K562 (cell line): Measurements from ENCODE around the gene VAC14. TPM values are rescaled to one million over a fixed set of nuclear protein-coding genes. Genes with fewer than 3 reads are reported as not detected.

Source experiments
- ATAC-seq: fragments of 200-7000 bp; cut with Tn5 transposase; 3 replicates; pipeline ENCODE4 v1.9.1; 2020; ENCODE audit warnings: moderate library complexity
- BruUV-seq: library from RNA; stranded (reverse); fragments of 400-500 nt; replicated peaks from 2 replicates; lab custom pipeline; 2021; lab: Mats Ljungman, UMichigan
- CTCF ChIA-PET: fragments of 300-600 bp; formaldehyde crosslinking; extraction: SDS; loops from one replicate; lab custom pipeline; 2021; ENCODE audit warnings: low intra/inter-chr PET ratio; lab: Yijun Ruan, JAX
- POLR2A ChIA-PET: fragments of 300-600, 350-650 bp; sonication (Branson Sonifier 250); formaldehyde crosslinking; extraction: SDS; loops from one replicate; lab custom pipeline; 2021; ENCODE audit warnings: antibody characterized with exemption, inconsistent platforms; lab: Yijun Ruan, JAX
- DNase-seq, 4 experiments: peaks; one replicate each; pipeline versions ENCODE4 v3.0.0 to v3.0.0-alpha.2; 2011 to 2018; ENCODE audit warnings: low spot score in 3 of 4, mixed read lengths in 3 of 4; ENCODE audit errors: extremely low read depth in 1 of 4
- FAIRE-seq: peaks from 2 replicates; lab custom pipeline; 2011; peaks lifted over from hg19 to GRCh38; lab: Jason Lieb, UNC
- H2AFZ ChIP-seq: 2 replicates; pipeline ENCODE4 v1.6.0; 2011; ENCODE audit warnings: low read depth, low read length, control low read depth, inconsistent platforms
- H3K27ac ChIP-seq: fragments of 200-600 bp; 3 replicates; pipeline ENCODE4 v1.8.0; 2011; ENCODE audit warnings: low read depth, mild to moderate bottlenecking, control low read depth, inconsistent platforms, low read length, moderate library complexity, mixed read lengths; ENCODE audit errors: extremely low read depth
- H3K27me3 ChIP-seq, 2 experiments: fragments of 300-600 bp in 1 of 2; 2 replicates in 1 of 2; 3 replicates in 1 of 2; pipeline versions ENCODE4 v1.6.0 to v1.8.0; 2011; ENCODE audit warnings: inconsistent platforms in 2 of 2, low read length in 2 of 2, mild to moderate bottlenecking in 1 of 2, mixed read lengths in 1 of 2, moderate library complexity in 1 of 2; ENCODE audit not compliant: control insufficient read depth in 2 of 2, insufficient read depth in 2 of 2
- H3K36me3 ChIP-seq: fragments of 300-600 bp; 3 replicates; pipeline ENCODE4 v1.8.0; 2011; ENCODE audit warnings: mild to moderate bottlenecking, low read length, inconsistent platforms; ENCODE audit not compliant: control insufficient read depth, insufficient read depth
- H3K4me1 ChIP-seq, 2 experiments: fragments of 200-600 bp in 1 of 2; replicated peaks in 1 of 2; 2 replicates in 1 of 2; 3 replicates in 1 of 2; pipeline versions ENCODE4 v1.5.1 to v1.8.0; 2011; ENCODE audit warnings: inconsistent platforms in 2 of 2, low read length in 2 of 2, mild to moderate bottlenecking in 1 of 2, mixed read lengths in 1 of 2, moderate library complexity in 1 of 2; ENCODE audit not compliant: control insufficient read depth in 2 of 2, insufficient read depth in 2 of 2
- H3K4me2 ChIP-seq: 2 replicates; pipeline ENCODE4 v1.6.1; 2011; ENCODE audit warnings: low read length, control low read depth, inconsistent platforms, mixed read lengths; ENCODE audit not compliant: insufficient read depth
- H3K4me3 ChIP-seq: fragments of 200-600 bp; sonication (generic), shearing (Covaris generic); 2 replicates; pipeline ENCODE4 v1.5.1; 2016; ENCODE audit warnings: control low read depth, inconsistent platforms
- H3K79me2 ChIP-seq: fragments of 200-600 bp; 3 replicates; pipeline ENCODE4 v1.8.0; 2011; ENCODE audit warnings: low read length, inconsistent platforms; ENCODE audit not compliant: control insufficient read depth, insufficient read depth
- H3K9ac ChIP-seq, 2 experiments: 2 replicates each; pipeline versions ENCODE4 v1.6.0 to v1.6.1; 2011; ENCODE audit warnings: low read depth in 2 of 2, low read length in 2 of 2, control low read depth in 1 of 2, inconsistent platforms in 1 of 2, mild to moderate bottlenecking in 1 of 2, mixed read lengths in 1 of 2; ENCODE audit not compliant: insufficient read depth in 1 of 2
- H3K9me1 ChIP-seq: one replicate; pipeline ENCODE4 v1.6.0; 2011; ENCODE audit warnings: inconsistent platforms, mild to moderate bottlenecking, low read length, moderate library complexity; ENCODE audit not compliant: control insufficient read depth, insufficient read depth
- H3K9me3 ChIP-seq: replicated peaks from 2 replicates; pipeline ENCODE4 v1.5.1; 2011; ENCODE audit warnings: low read depth, low read length, inconsistent platforms; ENCODE audit not compliant: control insufficient read depth, insufficient read depth
- H4K20me1 ChIP-seq: replicated peaks from 2 replicates; pipeline ENCODE4 v1.6.1; 2011; ENCODE audit warnings: low read length, inconsistent platforms, mixed read lengths; ENCODE audit not compliant: control insufficient read depth, insufficient read depth
- ELK1 ChIP-seq: sonication (generic); formaldehyde crosslinking; IDR thresholded peaks from 2 replicates; pipeline ENCODE4 v1.8.1; 2022; ENCODE audit warnings: missing genetic modification reagents
- ETV1 ChIP-seq: fragments of 450-650 bp; conservative IDR thresholded peaks from 2 replicates; pipeline ENCODE4 v1.6.1; 2016; ENCODE audit warnings: missing genetic modification characterization, control low read depth, low read depth, missing compliant biosample characterization
- ETV6 ChIP-seq, 3 experiments: fragments of 150-350 bp in 1 of 3; sonication (generic) in 1 of 3; formaldehyde crosslinking in 1 of 3; IDR thresholded peaks; 2 replicates each; pipeline versions ENCODE4 v1.6.1 to v1.8.0; 2014 to 2022; ENCODE audit warnings: borderline replicate concordance in 2 of 3, low read depth in 2 of 3, antibody characterized with exemption in 1 of 3, low read length in 1 of 3, mild to moderate bottlenecking in 1 of 3, missing genetic modification reagents in 1 of 3
- FOSL1 ChIP-seq: fragments of 200-800 bp; sonication (Bioruptor generic); conservative IDR thresholded peaks from 2 replicates; pipeline ENCODE4 v1.6.1; 2016; ENCODE audit warnings: missing genetic modification characterization, missing compliant biosample characterization
- GTF2A2 ChIP-seq: IDR thresholded peaks from 2 replicates; pipeline ENCODE4 v1.6.1; 2016; ENCODE audit warnings: mild to moderate bottlenecking, missing genetic modification characterization, missing compliant biosample characterization
- HNRNPK ChIP-seq: fragments of 200-400 bp; formaldehyde crosslinking; IDR thresholded peaks from one replicate; pipeline ENCODE4 v1.6.1; 2018; ENCODE audit warnings: mild to moderate bottlenecking, low read depth, low read length; ENCODE audit not compliant: poor library complexity, severe bottlenecking
- NUFIP1 ChIP-seq: fragments of 450-650 bp; IDR thresholded peaks from 2 replicates; pipeline ENCODE4 v1.6.1; 2018; ENCODE audit not compliant: partially characterized antibody
- TAF9B ChIP-seq: fragments of 450-650 bp; IDR thresholded peaks from 2 replicates; pipeline ENCODE4 v1.6.1; 2018; ENCODE audit warnings: mild to moderate bottlenecking; ENCODE audit not compliant: partially characterized antibody
- WHSC1 ChIP-seq: IDR thresholded peaks from one replicate; pipeline ENCODE4 v1.6.1; 2012; ENCODE audit warnings: low read length, control low read depth, inconsistent platforms
- ZBTB1 ChIP-seq: sonication (generic); formaldehyde crosslinking; IDR thresholded peaks from 2 replicates; pipeline ENCODE4 v1.8.1; 2023; ENCODE audit warnings: missing genetic modification reagents, low read depth, mild to moderate bottlenecking, borderline replicate concordance
- ZKSCAN1 ChIP-seq: fragments of 150-350 bp; IDR thresholded peaks from 2 replicates; pipeline ENCODE4 v1.6.1; 2016; ENCODE audit warnings: low read depth, low read length
- ZNF324 ChIP-seq: fragments of 250-450 bp; sonication (Bioruptor Pico); IDR thresholded peaks from 2 replicates; pipeline ENCODE4 v1.4.0; 2020; ENCODE audit warnings: mild to moderate bottlenecking
- WGBS: fragments of 100-300 bp; shearing (Covaris generic); methylation state at CpG from one replicate; pipeline ENCODE4 v1.1.6; 2016; ENCODE audit warnings: low coverage, mixed read lengths; ENCODE audit not compliant: insufficient coverage; ENCODE audit errors: missing lambda C conversion rate; 5-methylcytosine and 5-hydroxymethylcytosine counted together
- in situ Hi-C: fragments of 300-500 bp; cut with MboI; formaldehyde crosslinking; loops from 4 replicates; pipeline ENCODE4 v1.15.0; 2018; ENCODE audit warnings: inconsistent platforms, mixed read lengths
- intact Hi-C: fragments of 100-400 bp; cut with micrococcal nuclease; formaldehyde crosslinking; loops from 2 replicates; pipeline ENCODE4 v1.14.2; 2022
- polyA plus RNA-seq, 8 experiments: library from polyadenylated mRNA; depleted of rRNA in 4 of 8; stranded (reverse) in 5 of 8; unstranded in 3 of 8; fragments of >200 nt; fragmentation: Nextera tagmentation in 2 of 8; fragmentation: Illumina TruSeq in 1 of 8; extraction: Ambion mirVana in 2 of 8; extraction: Trizol in 1 of 8; gene quantifications; 2 replicates each; pipeline versions ENCODE4 v1.2.1 to v1.2.3, GENCODE V29; 2011 to 2014; ENCODE audit warnings: inconsistent platforms in 1 of 8, missing spikeins in 1 of 8
- total RNA-seq, 7 experiments: library from RNA; depleted of rRNA in 6 of 7; stranded (reverse); fragments of >200 nt in 6 of 7; fragmentation: Illumina TruSeq in 2 of 7; extraction: Trizol in 2 of 7; gene quantifications; 2 replicates each; pipeline versions ENCODE4 v1.2.1 to v1.2.3, GENCODE V29; 2011 to 2021; ENCODE audit warnings: low replicate concordance in 1 of 7
- TF ChIP-seq, protein P1 (sequence below): fragments of 450-650 bp; IDR thresholded peaks from 2 replicates; pipeline ENCODE4 v1.6.1; 2016; ENCODE audit warnings: mild to moderate bottlenecking
- TF ChIP-seq, protein P2 (sequence below): fragments of 450-650 bp; formaldehyde crosslinking; IDR thresholded peaks from 2 replicates; pipeline ENCODE4 v1.4.0; 2020; ENCODE audit warnings: mild to moderate bottlenecking

Gene VAC14
- total and polyA plus RNA-seq, 9 of the 15 experiments (the other 6 are each of a cell fraction or from before 2014, with no cell fraction given): 1.3 to 41.6 (median 26.6) TPM

GRCh38 chr16:70766176-70766575 lies 34.8 kb downstream of the VAC14 start:
- CTCF ChIA-PET: no interaction called here
- 90% methylated on average over 7 of the region's 8 CpGs for WGBS
- no peak overlapping the region for H3K4me2 ChIP-seq
- in situ Hi-C loops (no loop called here), intact Hi-C loops (loop anchor here (5.0 kb wide), 1 partner anchor 94 kb away; no protein-coding TSS in a partner anchor)
- no peaks in the 10 kb centered on the region for H3K9me3 ChIP-seq
- no TSS peak for BruUV-seq
- H3K4me1 ChIP-seq: peaks cover under 1 to 3% of the 10 kb centered on the region in 2 experiments; a peak in 3 of 5 replicates
- TF ChIP-seq, protein P1, sequence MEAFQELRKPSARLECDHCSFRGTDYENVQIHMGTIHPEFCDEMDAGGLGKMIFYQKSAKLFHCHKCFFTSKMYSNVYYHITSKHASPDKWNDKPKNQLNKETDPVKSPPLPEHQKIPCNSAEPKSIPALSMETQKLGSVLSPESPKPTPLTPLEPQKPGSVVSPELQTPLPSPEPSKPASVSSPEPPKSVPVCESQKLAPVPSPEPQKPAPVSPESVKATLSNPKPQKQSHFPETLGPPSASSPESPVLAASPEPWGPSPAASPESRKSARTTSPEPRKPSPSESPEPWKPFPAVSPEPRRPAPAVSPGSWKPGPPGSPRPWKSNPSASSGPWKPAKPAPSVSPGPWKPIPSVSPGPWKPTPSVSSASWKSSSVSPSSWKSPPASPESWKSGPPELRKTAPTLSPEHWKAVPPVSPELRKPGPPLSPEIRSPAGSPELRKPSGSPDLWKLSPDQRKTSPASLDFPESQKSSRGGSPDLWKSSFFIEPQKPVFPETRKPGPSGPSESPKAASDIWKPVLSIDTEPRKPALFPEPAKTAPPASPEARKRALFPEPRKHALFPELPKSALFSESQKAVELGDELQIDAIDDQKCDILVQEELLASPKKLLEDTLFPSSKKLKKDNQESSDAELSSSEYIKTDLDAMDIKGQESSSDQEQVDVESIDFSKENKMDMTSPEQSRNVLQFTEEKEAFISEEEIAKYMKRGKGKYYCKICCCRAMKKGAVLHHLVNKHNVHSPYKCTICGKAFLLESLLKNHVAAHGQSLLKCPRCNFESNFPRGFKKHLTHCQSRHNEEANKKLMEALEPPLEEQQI: no peak
- TF ChIP-seq ZNF324 (CRISPR knock-in tag) (no peak), ETV6 (IDR thresholded peaks at IDR 0.05; ENCODE audit: borderline replicate concordance in 1 of 2, low read depth in 2 of 2, low read length in 1 of 2) (no peak), ETV6 (CRISPR knock-in tag; IDR thresholded peaks at IDR 0.05; ENCODE audit: borderline replicate concordance) (no peak), FOSL1 (tag) (no peak), ZKSCAN1 (no peak), TAF9B (no peak), ZBTB1 (CRISPR knock-in tag) (no peak), GTF2A2 (tag) (no peak), HNRNPK (no peak), ETV1 (no peak), NUFIP1 (no peak), ELK1 (CRISPR knock-in tag) (no peak), WHSC1 (no peak)
- TF ChIP-seq, protein P2, sequence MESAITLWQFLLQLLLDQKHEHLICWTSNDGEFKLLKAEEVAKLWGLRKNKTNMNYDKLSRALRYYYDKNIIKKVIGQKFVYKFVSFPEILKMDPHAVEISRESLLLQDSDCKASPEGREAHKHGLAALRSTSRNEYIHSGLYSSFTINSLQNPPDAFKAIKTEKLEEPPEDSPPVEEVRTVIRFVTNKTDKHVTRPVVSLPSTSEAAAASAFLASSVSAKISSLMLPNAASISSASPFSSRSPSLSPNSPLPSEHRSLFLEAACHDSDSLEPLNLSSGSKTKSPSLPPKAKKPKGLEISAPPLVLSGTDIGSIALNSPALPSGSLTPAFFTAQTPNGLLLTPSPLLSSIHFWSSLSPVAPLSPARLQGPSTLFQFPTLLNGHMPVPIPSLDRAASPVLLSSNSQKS (CRISPR knock-in tag): no peak
- no peak overlapping the region for H3K9ac ChIP-seq
- DNase-seq (no peak), ATAC-seq (no peak), FAIRE-seq (no peak)
- no peaks in the 10 kb centered on the region for H3K27me3 ChIP-seq
- H4K20me1 ChIP-seq: no peaks in the 10 kb centered on the region; the same call in 1 of the 2 replicates
- POLR2A ChIA-PET: interaction anchor here (0.6 to 1.6 kb wide), 2 partner anchors 16 to 387 kb away, joined by 3 to 5 read pairs; no protein-coding TSS in a partner anchor
- no peak overlapping the region for H3K4me3 ChIP-seq
- peaks cover 50% of the 10 kb centered on the region; the same call in 2 of the 3 replicates for H3K36me3 ChIP-seq
- no peaks in the 10 kb centered on the region for H3K9me1 ChIP-seq
- H3K79me2 ChIP-seq: no peaks in the 10 kb centered on the region
- no peak overlapping the region for H3K27ac ChIP-seq
- H2AFZ ChIP-seq: no peak overlapping the region
